Measurements from ENCODE around the gene ZNF746.

GRCh38 chr7:149490083-149490760 lies 7.4 kb downstream of the ZNF746 start:
- no peak for TF ChIP-seq CTCF (IDR thresholded peaks at IDR 0.05)
- TF ChIP-seq POLR2AphosphoS5 (IDR thresholded peaks at IDR 0.05; ENCODE audit: low read depth, low read length) = no peak
- no peak for TF ChIP-seq TCF7L2 (IDR thresholded peaks at IDR 0.05; ENCODE audit: low read depth, low read length)
